Endothelial cell of umbilical vein (primary cell): ENCODE results near the gene CCDC97. TPM values are rescaled to one million over a fixed set of nuclear protein-coding genes. Genes with fewer than 3 reads are reported as not detected.

Experiments
- BruUV-seq: library from RNA; stranded (reverse); fragments of 400-500 nt; replicated peaks from 2 replicates; lab custom pipeline; 2021; lab: Mats Ljungman, UMichigan
- CTCF ChIA-PET: fragments of 300-600, 350-600 bp; sonication (Branson Sonifier 250); formaldehyde crosslinking; loops from one replicate; lab custom pipeline; 2021; ENCODE audit warnings: antibody characterized with exemption, inconsistent platforms; lab: Charles Lee
- POLR2A ChIA-PET: fragments of 300-600, 350-600 bp; sonication (Branson Sonifier 250); formaldehyde crosslinking; loops from one replicate; lab custom pipeline; 2021; ENCODE audit warnings: antibody characterized with exemption, inconsistent platforms; lab: Charles Lee
- DNase-seq: peaks from one replicate; pipeline ENCODE4 v3.0.0-alpha.2; 2011; ENCODE audit warnings: low read depth, low spot score
- FAIRE-seq: peaks from 2 replicates; lab custom pipeline; 2011; peaks lifted over from hg19 to GRCh38; lab: Jason Lieb, UNC
- H2AFZ ChIP-seq: 2 replicates; pipeline ENCODE4 v1.6.0; 2012; ENCODE audit warnings: low read depth, low read length, control low read depth, inconsistent platforms
- H3K27ac ChIP-seq: 2 replicates; pipeline ENCODE4 v1.5.1; 2011; ENCODE audit warnings: low read depth, mild to moderate bottlenecking, control low read depth, low read length, moderate library complexity; ENCODE audit not compliant: insufficient read depth
- H3K27me3 ChIP-seq, 2 experiments: 2 replicates each; pipeline versions ENCODE4 v1.6.0 to v1.6.1; 2011; ENCODE audit warnings: low read length in 2 of 2, mixed read lengths in 1 of 2; ENCODE audit not compliant: control insufficient read depth in 2 of 2, insufficient read depth in 2 of 2
- H3K36me3 ChIP-seq, 2 experiments: 2 replicates in 1 of 2; 3 replicates in 1 of 2; pipeline ENCODE4 v1.5.1; 2011; ENCODE audit warnings: low read length in 2 of 2, mild to moderate bottlenecking in 1 of 2, moderate library complexity in 1 of 2; ENCODE audit not compliant: control insufficient read depth in 2 of 2, insufficient read depth in 2 of 2; ENCODE audit errors: extremely low read depth in 1 of 2
- H3K4me1 ChIP-seq: 3 replicates; pipeline ENCODE4 v1.5.1; 2011; ENCODE audit warnings: mild to moderate bottlenecking, low read length; ENCODE audit not compliant: control insufficient read depth, insufficient read depth; ENCODE audit errors: extremely low read depth
- H3K4me2 ChIP-seq: 2 replicates; pipeline ENCODE4 v1.6.1; 2011; ENCODE audit warnings: low read length, control low read depth, mixed read lengths; ENCODE audit not compliant: insufficient read depth
- H3K4me3 ChIP-seq, 3 experiments: fragments of 200-600 bp in 1 of 3; sonication (generic), shearing (Covaris generic) in 1 of 3; replicated peaks in 1 of 3; 2 replicates each; pipeline ENCODE4 v1.5.1; 2011 to 2016; ENCODE audit warnings: control low read depth in 3 of 3, low read length in 3 of 3, mild to moderate bottlenecking in 2 of 3, inconsistent platforms in 1 of 3, low read depth in 1 of 3, moderate library complexity in 1 of 3; ENCODE audit not compliant: insufficient read depth in 1 of 3
- H3K79me2 ChIP-seq: 2 replicates; pipeline ENCODE4 v1.6.0; 2012; ENCODE audit warnings: low read length, inconsistent platforms; ENCODE audit not compliant: control insufficient read depth, insufficient read depth
- H3K9ac ChIP-seq: replicated peaks from 2 replicates; pipeline ENCODE3; 2011; ENCODE audit warnings: low read length, control low read depth; ENCODE audit not compliant: insufficient read depth; ENCODE audit errors: extremely low read depth
- H3K9me1 ChIP-seq: replicated peaks from 3 replicates; pipeline ENCODE4 v1.6.0; 2011; ENCODE audit warnings: mild to moderate bottlenecking, low read length; ENCODE audit not compliant: control insufficient read depth, insufficient read depth; ENCODE audit errors: extremely low read depth
- H3K9me3 ChIP-seq: replicated peaks from 2 replicates; pipeline ENCODE4 v1.5.1; 2012; ENCODE audit warnings: low read length, inconsistent platforms; ENCODE audit not compliant: control insufficient read depth, insufficient read depth
- H4K20me1 ChIP-seq: replicated peaks from 2 replicates; pipeline ENCODE3; 2011; ENCODE audit warnings: mild to moderate bottlenecking, low read length; ENCODE audit not compliant: control insufficient read depth, insufficient read depth; ENCODE audit errors: extremely low read depth
- CTCF ChIP-seq, 2 donors: IDR thresholded peaks; 1 replicate in 1 of 2; 2 replicates in 1 of 2; pipeline ENCODE4 v1.5.1; 2011; ENCODE audit warnings: low read length in 2 of 2, mild to moderate bottlenecking in 2 of 2, moderate library complexity in 2 of 2, control low read depth in 1 of 2, inconsistent platforms in 1 of 2, low read depth in 1 of 2; ENCODE audit not compliant: insufficient read depth in 1 of 2; ENCODE audit errors: extremely low read depth in 1 of 2
- FOS ChIP-seq: IDR thresholded peaks from 2 replicates; pipeline ENCODE4 v1.6.1; 2011; ENCODE audit warnings: mild to moderate bottlenecking, low read length, moderate library complexity, borderline replicate concordance; ENCODE audit not compliant: insufficient read depth
- POLR2AphosphoS5 ChIP-seq: IDR thresholded peaks from 2 replicates; pipeline ENCODE4 v1.6.1; 2012; ENCODE audit warnings: low read depth, mild to moderate bottlenecking, control low read depth, low read length, moderate library complexity; ENCODE audit not compliant: insufficient read depth
- dilution Hi-C: fragments of 300-500 bp; cut with MboI; formaldehyde crosslinking; loops from one replicate; pipeline ENCODE4 v1.15.0; 2019; ENCODE audit warnings: low sequenced_read_pairs; ENCODE audit not compliant: extremely low pct_ligation_motif_present
- intact Hi-C: fragments of 100-400 bp; cut with micrococcal nuclease; formaldehyde crosslinking; loops from one replicate; pipeline ENCODE4 v1.10.0; 2022
- polyA plus RNA-seq, 4 experiments: library from polyadenylated mRNA; depleted of rRNA in 3 of 4; stranded (reverse) in 3 of 4; unstranded in 1 of 4; fragments of >200 nt; gene quantifications; 2 replicates each; pipeline versions ENCODE4 v1.2.1 to v1.2.3, GENCODE V29; 2011 to 2012; ENCODE audit warnings: missing spikeins in 1 of 4
- total RNA-seq: library from RNA; stranded (reverse); gene quantifications from 2 replicates; pipeline ENCODE4 v1.2.3, GENCODE V29; 2021

CCDC97 gene
- total and polyA plus RNA-seq, 2 donors (not counting 3 experiments of a cell fraction or from before 2014, with no cell fraction given): 20.7 to 27.2 TPM

GRCh38 chr19:41308450-41309179 lies 1.4 kb upstream of the CCDC97 start:
- no peak overlapping the region for H3K4me3 ChIP-seq
- FAIRE-seq (peak; percentile 98), DNase-seq (peak; percentile 94)
- ChIA-PET CTCF (interaction anchor here (0.6 to 4.1 kb wide), 29 partner anchors 10 to 262 kb away, joined by 3 to 62 read pairs (median 4); partner anchors contain the start of genes B9D2, DMAC2, HNRNPUL1 and TGFB1), POLR2A (interaction anchor here (0.5 kb wide), 1 partner anchor 104 kb away, joined by 5 read pairs; no protein-coding TSS in a partner anchor)
- no peaks in the 10 kb centered on the region for H4K20me1 ChIP-seq
- H3K36me3 ChIP-seq: peaks cover 20 to 36% of the 10 kb centered on the region in 2 experiments
- peak overlapping the region; percentile 30 for H3K9ac ChIP-seq
- peak overlapping the region; percentile 59 for H3K27ac ChIP-seq
- no peaks in the 10 kb centered on the region for H3K9me3 ChIP-seq
- dilution Hi-C loops: no loop called here
- TF ChIP-seq CTCF (IDR thresholded peaks at IDR 0.05; ENCODE audit: extremely low read depth in 1 of 2, insufficient read depth in 1 of 2, low read depth in 1 of 2, low read length in 2 of 2): peak; percentile 93 to 98
- peak; percentile 73 for TF ChIP-seq POLR2AphosphoS5
- no peak for TF ChIP-seq FOS
- no TSS peak for BruUV-seq
- H3K4me1 ChIP-seq: peaks cover 42% of the 10 kb centered on the region
- no peaks in the 10 kb centered on the region for H3K9me1 ChIP-seq
- intact Hi-C loops: loop anchor here (1.0 to 5.0 kb wide), 6 partner anchors 46 to 264 kb away; no protein-coding TSS in a partner anchor
- H2AFZ ChIP-seq: no peak overlapping the region
- H3K4me2 ChIP-seq: peak overlapping the region; percentile 95
- peaks cover 29% of the 10 kb centered on the region for H3K79me2 ChIP-seq
- H3K27me3 ChIP-seq: no peaks in the 10 kb centered on the region
